Measurements from ENCODE around the gene CSF2. TPM values are rescaled to one million over a fixed set of nuclear protein-coding genes. Genes with fewer than 3 reads are reported as not detected.

CSF2 gene
- total and polyA plus RNA-seq, 2 of the 4 experiments (the other 2 are of a cell fraction) = 0.31 TPM; not detected in 1

DNA sequence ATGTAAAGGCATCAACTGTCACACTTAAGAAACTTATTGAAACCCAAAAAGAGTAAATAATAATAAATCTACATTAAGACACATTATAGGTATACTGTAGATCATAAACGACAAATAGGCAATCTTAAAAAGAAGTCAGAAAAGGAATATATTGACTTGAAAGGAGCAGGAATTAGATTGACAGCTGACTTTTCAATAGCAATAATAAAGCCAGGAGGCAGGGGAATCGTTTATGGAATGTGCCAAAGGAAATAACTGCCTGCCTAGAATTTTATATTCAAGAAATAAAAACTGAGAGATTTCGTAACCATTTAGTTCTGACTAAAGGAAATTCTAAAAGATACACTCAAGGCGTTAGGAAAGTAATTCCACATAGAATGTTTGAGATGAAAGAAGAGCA lies 40.5 kb upstream of the CSF2 start:
- Histone ChIP-seq H4K5ac (ENCODE audit: low read depth, low read length) (no peak overlapping the region), H3K4ac (ENCODE audit: low read depth, low read length) (no peak overlapping the region), H3K14ac (replicated peaks; ENCODE audit: low read depth, low read length) (no peak overlapping the region), H3K27me3 (ENCODE audit: control insufficient read depth, insufficient read depth, low read length) (peaks cover 3% of the 10 kb centered on the region), H4K91ac (ENCODE audit: insufficient read depth, low read depth, low read length) (no peak overlapping the region), H2BK15ac (ENCODE audit: low read depth, low read length) (no peak overlapping the region), H3K4me1 (ENCODE audit: control insufficient read depth, insufficient read depth, low read length) (no peaks in the 10 kb centered on the region), H4K8ac (ENCODE audit: low read depth in 2 of 2, low read length in 2 of 2) (no peak overlapping the region), H3K23ac (ENCODE audit: low read depth, low read length) (no peak overlapping the region), H3K4me3 (ENCODE audit: insufficient read depth, low read depth, low read length) (no peak overlapping the region), H2AFZ (replicated peaks; ENCODE audit: low read length, poor library complexity) (no peak overlapping the region), H3K9me1 (ENCODE audit: insufficient read depth, low read length) (no peaks in the 10 kb centered on the region), H3K36me3 (ENCODE audit: control insufficient read depth, insufficient read depth, low read length) (no peaks in the 10 kb centered on the region), H3K79me1 (ENCODE audit: low read depth in 1 of 2, low read length in 2 of 2) (no peaks in the 10 kb centered on the region), H2BK5ac (ENCODE audit: low read depth, low read length, poor library complexity, severe bottlenecking) (no peak overlapping the region), H4K20me1 (ENCODE audit: insufficient read depth, low read length) (no peaks in the 10 kb centered on the region), H3K18ac (ENCODE audit: low read depth, low read length) (no peak overlapping the region), H3K9me3 (ENCODE audit: control insufficient read depth, insufficient read depth, low read length) (no peaks in the 10 kb centered on the region), H3K4me2 (ENCODE audit: low read depth, low read length) (no peak overlapping the region), H3K9ac (ENCODE audit: low read depth, low read length) (no peak overlapping the region), H2AK9ac (replicated peaks; ENCODE audit: low read depth, low read length, poor library complexity) (no peak overlapping the region), H2AK5ac (ENCODE audit: low read depth, low read length) (no peak overlapping the region), H2BK120ac (ENCODE audit: low read depth, low read length) (no peak overlapping the region), H3K27ac (ENCODE audit: insufficient read depth, low read length) (no peak overlapping the region), H3K56ac (ENCODE audit: extremely low read depth, insufficient read depth, low read length) (no peak overlapping the region), H2BK20ac (ENCODE audit: low read depth, low read length) (no peak overlapping the region)
- ChIA-PET POLR2A (ENCODE audit: unreplicated experiment) (no interaction called here), CTCF (interaction anchor here (0.7 kb wide), 1 partner anchor 120 kb away, joined by 3 read pairs; no protein-coding TSS in a partner anchor)
- intact Hi-C loops (cut with micrococcal nuclease) (no loop called here), dilution Hi-C loops (cut with HindIII; ENCODE audit: low sequenced_read_pairs, unreplicated experiment) (no loop called here), in situ Hi-C loops (cut with MboI; ENCODE audit: low sequenced_read_pairs) (no loop called here)
- ATAC-seq (ENCODE audit: low read depth) = no peak
- TF ChIP-seq NFE2L2 (IDR thresholded peaks at IDR 0.05; ENCODE audit: low read depth, low read length) (no peak), MAFK (IDR thresholded peaks at IDR 0.05; ENCODE audit: low read depth, low read length) (no peak), SMC3 (IDR thresholded peaks at IDR 0.05; ENCODE audit: low read depth, low read length) (no peak), USF2 (IDR thresholded peaks at IDR 0.05; ENCODE audit: low read depth, low read length) (no peak), FOS (IDR thresholded peaks at IDR 0.05; ENCODE audit: low read depth, low read length) (no peak), CTCF (conservative IDR thresholded peaks at IDR 0.05; ENCODE audit: low read depth, low read length) (no peak), RFX5 (IDR thresholded peaks at IDR 0.05; ENCODE audit: low read depth, low read length) (no peak)
- TF ChIP-seq, protein P1, sequence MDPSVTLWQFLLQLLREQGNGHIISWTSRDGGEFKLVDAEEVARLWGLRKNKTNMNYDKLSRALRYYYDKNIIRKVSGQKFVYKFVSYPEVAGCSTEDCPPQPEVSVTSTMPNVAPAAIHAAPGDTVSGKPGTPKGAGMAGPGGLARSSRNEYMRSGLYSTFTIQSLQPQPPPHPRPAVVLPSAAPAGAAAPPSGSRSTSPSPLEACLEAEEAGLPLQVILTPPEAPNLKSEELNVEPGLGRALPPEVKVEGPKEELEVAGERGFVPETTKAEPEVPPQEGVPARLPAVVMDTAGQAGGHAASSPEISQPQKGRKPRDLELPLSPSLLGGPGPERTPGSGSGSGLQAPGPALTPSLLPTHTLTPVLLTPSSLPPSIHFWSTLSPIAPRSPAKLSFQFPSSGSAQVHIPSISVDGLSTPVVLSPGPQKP (IDR thresholded peaks at IDR 0.05; ENCODE audit: borderline replicate concordance, low read depth, low read length) = no peak
- DNase-seq = no peak
- BruUV-seq (replicated peaks) = no TSS peak
- no CpG with 5 or more reads among the region's 4 CpGs for WGBS, 2 experiments (ENCODE audit: extremely low coverage in 2 of 2, insufficient read length in 1 of 2)
